Left renal pelvis (tissue), 4 donors: ENCODE measurements around the gene RSRP1. TPM values are rescaled to one million over a fixed set of nuclear protein-coding genes. Genes with fewer than 3 reads are reported as not detected.

Source experiments
- DNase-seq, 4 donors: peaks; one replicate each; pipeline ENCODE4 v3.0.0-alpha.2; 2013; ENCODE audit warnings: low read depth in 4 of 4, low spot score in 3 of 4
- polyA plus RNA-seq, 4 donors: library from polyadenylated mRNA; unstranded; fragments of 120-200 nt; gene quantifications; one replicate each; pipeline ENCODE4 v1.2.1, GENCODE V29; 2013; ENCODE audit not compliant: insufficient read length in 4 of 4

RSRP1 gene
- polyA plus RNA-seq, 4 donors, result 101 to 224 (median 160) TPM

GRCh38 chr1:25219661-25220251, 27.5 kb downstream of the RSRP1 start:
- DNase-seq, result no peak

GRCh38 chr1:25217598-25218232, 29.5 kb downstream of the RSRP1 start:
- no peak for DNase-seq

DNA sequence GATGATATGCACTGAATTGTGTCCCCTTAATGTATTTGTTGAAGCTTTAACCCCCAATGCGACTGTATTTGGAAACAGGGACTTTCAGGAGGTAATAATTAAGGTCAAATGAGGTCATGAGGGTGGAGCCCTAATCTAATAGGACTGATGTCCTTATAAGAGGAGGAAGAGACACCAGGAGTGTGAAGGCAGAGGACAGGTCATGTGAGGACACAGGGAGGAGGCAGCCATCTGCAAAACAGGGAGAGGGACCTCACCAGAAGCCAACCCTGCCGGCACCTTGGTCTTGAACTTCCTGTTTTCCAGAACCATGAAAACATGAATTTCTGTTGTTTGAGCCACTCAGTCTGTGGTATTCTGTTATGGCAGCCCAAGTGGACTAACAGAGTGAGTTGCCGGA, 30.2 kb downstream of the RSRP1 start:
- DNase-seq, result no peak

GRCh38 chr1:25216123-25216522, 31.1 kb downstream of the RSRP1 start:
- DNase-seq, result no peak

DNA sequence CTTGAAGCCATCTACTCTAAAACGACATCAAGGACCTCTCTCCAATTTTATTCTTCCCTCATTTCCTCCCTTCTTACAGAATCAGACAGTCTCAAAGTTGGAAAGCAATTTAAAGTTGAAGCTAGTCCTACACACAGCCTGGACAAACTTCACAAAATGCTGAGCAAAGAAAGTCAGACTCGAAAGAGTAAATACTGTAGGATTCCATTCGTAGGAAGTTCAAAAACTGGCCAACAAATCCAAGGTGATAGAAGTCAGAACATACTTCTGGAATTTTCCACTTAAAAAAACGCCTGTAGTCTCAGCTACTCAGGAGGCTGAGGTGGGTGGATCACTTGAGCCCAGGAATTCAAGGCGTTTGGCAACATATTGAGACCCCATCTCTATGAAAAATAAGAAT, 34.5 kb downstream of the RSRP1 start:
- no peak for DNase-seq

DNA sequence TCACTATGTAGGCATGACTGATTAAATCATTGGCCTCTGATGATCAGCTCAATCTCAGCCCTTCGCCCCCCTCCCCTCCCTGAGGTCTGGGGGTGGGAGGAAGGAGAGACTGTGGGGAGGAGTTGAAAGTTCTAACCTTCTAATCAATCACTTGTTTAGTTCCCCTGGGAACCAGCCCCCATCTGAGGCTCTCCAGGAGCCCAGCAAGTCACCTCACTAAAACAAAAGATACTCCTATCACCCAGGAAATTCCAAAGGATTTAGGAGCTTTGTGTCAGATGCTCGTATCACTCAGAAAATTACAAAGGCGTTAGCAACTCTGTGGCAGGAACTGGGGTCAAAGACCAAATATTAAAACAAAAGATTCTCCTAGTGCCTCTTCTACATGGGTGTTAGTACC, 36.5 kb downstream of the RSRP1 start:
- no peak for DNase-seq

DNA sequence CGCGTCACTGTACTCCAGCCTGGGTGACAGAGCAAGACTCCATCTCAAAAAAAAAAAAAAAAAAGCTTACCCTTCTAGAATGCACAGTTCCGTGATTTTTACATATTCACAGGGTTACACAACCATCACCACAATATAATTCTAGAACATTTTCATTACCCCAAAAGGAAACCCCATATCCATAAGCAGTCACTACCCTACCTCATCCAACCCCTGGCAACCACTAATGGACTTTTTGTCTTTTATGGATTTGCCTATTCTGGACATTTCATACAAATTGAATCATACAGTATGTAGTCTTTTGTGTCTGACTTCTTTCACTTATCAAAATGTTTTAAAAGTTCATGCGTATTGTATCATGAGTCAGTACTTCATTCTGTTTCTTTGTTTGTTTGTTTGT, 37.7 kb downstream of the RSRP1 start:
- no peak for DNase-seq

- DNase-seq, result no peak
These were observed 38.6 kb downstream of the RSRP1 start for GRCh38 chr1:25208561-25209222.

DNA sequence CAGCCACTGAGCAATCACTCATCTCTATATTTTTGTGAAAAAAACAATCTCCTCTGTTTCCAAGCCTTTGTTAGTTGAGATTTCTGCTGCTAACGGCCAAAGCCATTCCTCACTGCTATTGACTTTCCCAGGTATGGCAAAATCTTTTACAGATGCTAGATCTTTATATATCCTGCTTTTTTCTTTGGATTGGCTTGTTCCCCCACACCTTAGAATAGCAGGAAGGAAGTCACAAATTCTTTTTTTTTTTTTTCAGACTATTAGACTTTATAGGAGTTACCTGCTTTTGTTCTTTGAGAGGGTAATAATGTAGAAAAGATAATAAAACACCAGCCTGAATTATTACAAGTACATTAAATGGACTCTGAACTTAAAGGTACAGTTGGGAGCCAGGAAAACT, 39.2 kb downstream of the RSRP1 start:
- no peak for DNase-seq

DNA sequence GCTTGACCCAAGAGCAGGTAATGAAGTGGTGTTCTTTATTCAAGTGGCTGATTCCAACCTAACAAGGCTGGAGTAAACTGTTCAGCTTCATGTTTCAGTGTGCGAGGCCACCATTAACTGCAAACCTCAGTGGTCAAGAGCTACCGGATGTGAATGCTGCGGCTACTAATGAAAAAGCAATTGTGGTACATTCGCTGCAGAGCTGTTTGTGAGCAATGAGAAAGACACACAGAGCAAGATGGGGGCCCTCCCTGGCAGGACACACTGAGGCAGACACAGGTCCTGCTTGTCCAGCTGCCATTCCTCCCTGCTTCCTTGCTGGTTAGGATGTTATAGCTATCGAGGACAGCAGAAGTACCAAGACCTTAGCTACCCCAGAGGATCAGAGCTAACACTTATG, 41.1 kb downstream of the RSRP1 start:
- no peak for DNase-seq

- no peak for DNase-seq
These were observed 41.5 kb downstream of the RSRP1 start for GRCh38 chr1:25205786-25206185.

- no peak for DNase-seq
These were observed 42.3 kb downstream of the RSRP1 start for GRCh38 chr1:25204797-25205480.

DNA sequence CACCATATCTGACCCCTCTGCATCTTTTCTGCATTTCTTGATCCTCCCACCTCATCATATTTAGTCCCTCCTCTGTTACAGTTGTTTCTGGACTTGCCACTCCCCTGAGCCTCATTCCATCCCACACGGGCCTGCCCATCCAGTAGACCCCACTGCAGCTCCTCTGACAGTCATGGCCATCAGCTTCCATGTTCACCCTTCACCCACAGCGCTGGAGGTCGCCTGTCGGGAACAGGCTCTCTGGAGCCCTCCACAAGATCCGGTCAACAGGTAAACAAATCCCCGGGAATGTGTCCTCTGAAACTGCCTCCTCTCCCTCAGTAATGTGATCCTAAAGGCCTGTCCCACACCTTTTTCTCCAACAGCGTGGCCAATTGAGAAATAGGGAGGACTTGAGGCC, 46.2 kb downstream of the RSRP1 start:
- DNase-seq, result no peak

- DNase-seq, result peak in 1 of 4 donors; percentile 33
These were observed 47.2 kb downstream of the RSRP1 start for GRCh38 chr1:25199819-25200620.

DNA sequence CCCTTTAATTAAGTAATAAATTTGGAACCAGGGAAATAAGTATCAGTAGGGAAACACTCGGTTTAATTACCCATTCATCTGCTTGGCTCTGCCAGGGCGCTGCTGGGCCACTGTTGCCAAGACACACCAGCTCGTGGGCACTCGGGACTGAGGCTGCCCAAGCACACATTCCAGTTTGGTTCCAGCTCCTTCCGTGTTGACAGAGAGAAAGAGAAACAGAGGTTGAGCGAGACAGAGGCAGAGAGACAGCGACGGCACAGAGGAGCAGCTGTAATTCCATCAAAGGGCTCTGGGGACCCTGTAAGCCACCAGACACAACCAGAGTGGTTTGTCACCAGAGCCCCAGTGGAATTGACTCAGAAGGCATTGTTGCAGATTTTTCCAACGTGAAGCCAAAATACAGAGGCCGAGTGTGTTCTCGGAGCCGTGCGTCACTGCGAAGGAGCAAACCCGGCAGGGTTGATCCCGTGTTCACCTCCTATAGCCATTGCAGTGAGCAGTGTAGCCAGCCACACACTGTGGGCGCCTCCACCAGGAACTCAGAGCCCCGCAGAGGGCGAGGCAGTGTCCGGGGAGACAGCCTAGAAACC, 48.5 kb downstream of the RSRP1 start:
- no peak for DNase-seq

DNA sequence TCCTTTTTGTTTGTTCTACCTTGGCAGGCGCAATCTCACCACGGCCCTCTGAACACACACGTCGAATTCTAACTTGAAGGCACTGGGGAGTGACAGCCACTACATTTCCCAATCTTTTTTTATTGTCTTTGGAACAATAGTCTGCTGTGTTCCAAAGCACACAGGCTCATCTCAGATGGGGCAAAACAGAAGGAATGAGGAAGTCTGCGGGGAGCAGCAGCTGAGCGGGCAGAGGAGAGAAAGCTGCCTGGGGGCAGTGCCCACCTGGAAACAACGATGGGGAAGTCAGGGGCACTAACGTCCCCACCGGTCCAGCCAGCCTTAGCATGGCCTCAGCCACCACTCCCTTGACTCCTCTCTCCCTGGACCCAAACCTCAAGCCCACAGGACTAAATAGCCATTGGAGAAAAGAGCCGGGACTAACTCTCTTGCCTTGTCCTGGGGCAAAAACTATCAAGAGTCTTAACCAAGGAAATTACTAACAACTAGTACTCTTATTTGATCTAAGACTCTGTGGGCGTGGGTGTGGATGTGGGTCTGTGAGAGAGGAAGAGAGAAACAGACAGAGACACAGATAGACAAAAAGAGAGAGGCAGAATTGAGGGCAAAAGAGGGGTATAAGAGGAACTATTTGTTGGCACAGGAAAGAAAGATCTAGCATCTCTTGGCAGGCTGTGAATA, 49.1 kb downstream of the RSRP1 start:
- DNase-seq, result no peak

DNA sequence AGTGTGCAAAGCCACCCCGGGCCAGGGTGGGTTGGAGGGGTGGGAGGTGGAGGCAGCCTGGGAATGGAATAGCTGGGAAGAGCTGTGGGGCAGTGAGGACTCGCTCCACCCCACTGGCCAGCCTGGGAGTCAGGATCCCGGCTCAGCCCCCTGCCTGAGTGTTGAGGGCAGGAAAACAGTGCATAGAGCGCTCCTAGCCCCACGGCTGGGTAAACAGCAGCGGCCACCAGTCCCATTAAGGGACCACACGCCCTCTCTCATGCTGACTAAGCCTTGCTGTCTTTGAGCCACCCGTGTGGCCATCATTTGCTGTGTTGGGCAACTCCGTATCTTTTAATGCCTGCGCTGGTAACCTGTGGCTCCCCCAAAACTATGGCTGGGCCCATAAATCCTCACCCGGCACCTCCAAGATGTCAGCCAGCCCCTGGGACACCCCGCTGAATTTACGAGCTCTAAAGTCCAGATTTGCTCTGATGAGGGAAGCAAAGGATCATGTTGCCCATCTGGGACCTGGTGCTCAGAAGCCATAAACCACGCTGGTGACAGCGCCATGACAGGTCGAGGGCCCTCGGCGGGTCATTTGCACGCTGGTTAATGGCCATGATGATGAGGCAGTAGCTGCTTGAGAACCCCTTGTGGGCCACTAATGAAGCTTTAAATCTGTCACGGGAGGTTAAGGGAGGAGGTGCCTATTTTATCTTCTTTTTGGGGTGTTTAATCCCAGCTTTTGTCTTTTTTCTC, 49.8 kb downstream of the RSRP1 start:
- DNase-seq, result no peak

GRCh38 chr1:25196830-25197229, 50.4 kb downstream of the RSRP1 start:
- no peak for DNase-seq

DNA sequence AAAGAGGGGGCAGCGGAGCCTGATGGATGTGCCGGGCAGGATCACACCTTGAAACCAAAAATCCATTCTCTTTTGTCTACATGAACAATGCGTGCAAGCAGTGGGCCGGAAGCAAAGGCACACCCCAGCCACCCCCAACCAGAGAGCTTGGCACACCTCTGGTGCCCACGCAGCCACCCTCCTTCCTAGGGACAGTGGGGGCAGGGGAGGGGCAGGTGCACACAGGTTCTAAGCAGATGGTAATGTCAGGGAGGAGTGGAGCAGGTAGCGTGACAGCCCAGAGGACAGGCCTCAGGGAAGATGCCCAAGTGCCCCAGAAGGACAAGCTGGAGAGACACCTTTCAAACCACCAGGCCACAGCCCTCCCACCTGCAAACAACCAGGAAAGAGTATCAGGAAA, 51.4 kb downstream of the RSRP1 start:
- DNase-seq, result no peak
